ENCODE results near the gene MAP2K5.

- TF ChIP-seq TEAD1 (CRISPR knock-in tag; IDR thresholded peaks at IDR 0.05) (no peak), ARID4B (CRISPR knock-in tag; IDR thresholded peaks at IDR 0.05; ENCODE audit: borderline replicate concordance) (no peak), CTCF (IDR thresholded peaks at IDR 0.05) (no peak), SMAD3 (CRISPR knock-in tag; IDR thresholded peaks at IDR 0.05; ENCODE audit: borderline replicate concordance) (no peak), JUN (CRISPR knock-in tag; IDR thresholded peaks at IDR 0.05) (no peak), MAX (CRISPR knock-in tag; IDR thresholded peaks at IDR 0.05) (no peak), JAZF1 (CRISPR knock-in tag; IDR thresholded peaks at IDR 0.05) (no peak), ATF2 (CRISPR knock-in tag; IDR thresholded peaks at IDR 0.05; ENCODE audit: borderline replicate concordance, low read depth) (no peak), ESRRA (CRISPR knock-in tag; IDR thresholded peaks at IDR 0.05; ENCODE audit: borderline replicate concordance) (no peak), GTF2I (CRISPR knock-in tag; conservative IDR thresholded peaks at IDR 0.05) (no peak)
Observed at GRCh38 chr15:67678089-67678488, 135.6 kb downstream of the MAP2K5 start.

Data from WTC11 (cell line).